ENCODE measurements around the gene FABP2. TPM values are rescaled to one million over a fixed set of nuclear protein-coding genes. Genes with fewer than 3 reads are reported as not detected.
"Not testable (repeated sequence)": the region's sequence is repeated elsewhere in the genome, so short reads cannot be mapped to it uniquely, and the experiment has no call there.

The FABP2 gene
- total RNA-seq, 1 experiment from 2014 or later: not detected

GRCh38 chr4:119363372-119363771, 41.4 kb upstream of the FABP2 start:
- intact Hi-C loops (cut with micrococcal nuclease); H3K27ac ChIP-seq (ENCODE audit: low read length); H3K27me3 ChIP-seq (ENCODE audit: low read length); CTCF ChIA-PET; H3K4me3 ChIP-seq (ENCODE audit: low read length); BruUV-seq (replicated peaks); H3K9ac ChIP-seq (ENCODE audit: low read length); H2AFZ ChIP-seq (ENCODE audit: low read length); H3K36me3 ChIP-seq (ENCODE audit: low read depth, low read length); H3K9me3 ChIP-seq (ENCODE audit: low read length); H3K79me2 ChIP-seq (ENCODE audit: low read length); H4K20me1 ChIP-seq (ENCODE audit: low read length); H3K9me2 ChIP-seq (replicated peaks; ENCODE audit: low read length); POLR2A ChIA-PET (ENCODE audit: unreplicated experiment); ATAC-seq; H3K4me1 ChIP-seq (ENCODE audit: insufficient read depth, low read length); DNase-seq; H3F3A ChIP-seq (ENCODE audit: low read length, unreplicated experiment); H3K4me2 ChIP-seq (ENCODE audit: low read length): not testable (repeated sequence)

- ATAC-seq; H4K20me1 ChIP-seq (ENCODE audit: low read length); H3K9ac ChIP-seq (ENCODE audit: low read length); DNase-seq; H3K79me2 ChIP-seq (ENCODE audit: low read length); H3K4me3 ChIP-seq (ENCODE audit: low read length); H2AFZ ChIP-seq (ENCODE audit: low read length); H3K9me3 ChIP-seq (ENCODE audit: low read length); H3K4me1 ChIP-seq (ENCODE audit: insufficient read depth, low read length); BruUV-seq (replicated peaks); H3K4me2 ChIP-seq (ENCODE audit: low read length); H3K9me2 ChIP-seq (replicated peaks; ENCODE audit: low read length); H3K27me3 ChIP-seq (ENCODE audit: low read length); POLR2A ChIA-PET (ENCODE audit: unreplicated experiment); H3F3A ChIP-seq (ENCODE audit: low read length, unreplicated experiment); intact Hi-C loops (cut with micrococcal nuclease); CTCF ChIA-PET; H3K27ac ChIP-seq (ENCODE audit: low read length); H3K36me3 ChIP-seq (ENCODE audit: low read depth, low read length): not testable (repeated sequence)
These were observed 40.5 kb upstream of the FABP2 start for GRCh38 chr4:119362413-119362812.

GRCh38 chr4:119359873-119360272, 37.9 kb upstream of the FABP2 start:
- POLR2A ChIA-PET (ENCODE audit: unreplicated experiment); H4K20me1 ChIP-seq (ENCODE audit: low read length); BruUV-seq (replicated peaks); CTCF ChIA-PET; H3K4me2 ChIP-seq (ENCODE audit: low read length); intact Hi-C loops (cut with micrococcal nuclease); H3K27ac ChIP-seq (ENCODE audit: low read length); H3K4me3 ChIP-seq (ENCODE audit: low read length); H3K79me2 ChIP-seq (ENCODE audit: low read length); H3F3A ChIP-seq (ENCODE audit: low read length, unreplicated experiment); H3K4me1 ChIP-seq (ENCODE audit: insufficient read depth, low read length); H2AFZ ChIP-seq (ENCODE audit: low read length); H3K9me3 ChIP-seq (ENCODE audit: low read length); H3K9ac ChIP-seq (ENCODE audit: low read length); DNase-seq; ATAC-seq; H3K36me3 ChIP-seq (ENCODE audit: low read depth, low read length); H3K9me2 ChIP-seq (replicated peaks; ENCODE audit: low read length); H3K27me3 ChIP-seq (ENCODE audit: low read length): not testable (repeated sequence)

- DNase-seq; H3K4me1 ChIP-seq (ENCODE audit: insufficient read depth, low read length); H3K4me2 ChIP-seq (ENCODE audit: low read length); H3K9ac ChIP-seq (ENCODE audit: low read length); H3F3A ChIP-seq (ENCODE audit: low read length, unreplicated experiment); H3K36me3 ChIP-seq (ENCODE audit: low read depth, low read length); intact Hi-C loops (cut with micrococcal nuclease); BruUV-seq (replicated peaks); CTCF ChIA-PET; H3K27ac ChIP-seq (ENCODE audit: low read length); POLR2A ChIA-PET (ENCODE audit: unreplicated experiment); H3K9me3 ChIP-seq (ENCODE audit: low read length); H3K4me3 ChIP-seq (ENCODE audit: low read length); H2AFZ ChIP-seq (ENCODE audit: low read length); H3K9me2 ChIP-seq (replicated peaks; ENCODE audit: low read length); H4K20me1 ChIP-seq (ENCODE audit: low read length); H3K79me2 ChIP-seq (ENCODE audit: low read length); H3K27me3 ChIP-seq (ENCODE audit: low read length); ATAC-seq: not testable (repeated sequence)
These were observed 34.9 kb upstream of the FABP2 start for GRCh38 chr4:119356796-119357195.

GRCh38 chr4:119356041-119356440, 34.1 kb upstream of the FABP2 start:
- ATAC-seq; H3K9me3 ChIP-seq (ENCODE audit: low read length); H3K4me1 ChIP-seq (ENCODE audit: insufficient read depth, low read length); H3K4me3 ChIP-seq (ENCODE audit: low read length); H3K9me2 ChIP-seq (replicated peaks; ENCODE audit: low read length); H3K4me2 ChIP-seq (ENCODE audit: low read length); H3K36me3 ChIP-seq (ENCODE audit: low read depth, low read length); H3K9ac ChIP-seq (ENCODE audit: low read length); BruUV-seq (replicated peaks); DNase-seq; H3F3A ChIP-seq (ENCODE audit: low read length, unreplicated experiment); H3K79me2 ChIP-seq (ENCODE audit: low read length); H4K20me1 ChIP-seq (ENCODE audit: low read length); POLR2A ChIA-PET (ENCODE audit: unreplicated experiment); H3K27ac ChIP-seq (ENCODE audit: low read length); CTCF ChIA-PET; intact Hi-C loops (cut with micrococcal nuclease); H2AFZ ChIP-seq (ENCODE audit: low read length); H3K27me3 ChIP-seq (ENCODE audit: low read length): not testable (repeated sequence)

GRCh38 chr4:119353364-119353763, 31.4 kb upstream of the FABP2 start:
- H3K27ac ChIP-seq (ENCODE audit: low read length); BruUV-seq (replicated peaks); H3K4me1 ChIP-seq (ENCODE audit: insufficient read depth, low read length); CTCF ChIA-PET; POLR2A ChIA-PET (ENCODE audit: unreplicated experiment); intact Hi-C loops (cut with micrococcal nuclease); H3F3A ChIP-seq (ENCODE audit: low read length, unreplicated experiment); H3K4me3 ChIP-seq (ENCODE audit: low read length); H3K36me3 ChIP-seq (ENCODE audit: low read depth, low read length); H3K9me2 ChIP-seq (replicated peaks; ENCODE audit: low read length); DNase-seq; H3K9me3 ChIP-seq (ENCODE audit: low read length); H4K20me1 ChIP-seq (ENCODE audit: low read length); H3K27me3 ChIP-seq (ENCODE audit: low read length); ATAC-seq; H2AFZ ChIP-seq (ENCODE audit: low read length); H3K4me2 ChIP-seq (ENCODE audit: low read length); H3K79me2 ChIP-seq (ENCODE audit: low read length); H3K9ac ChIP-seq (ENCODE audit: low read length): not testable (repeated sequence)

GRCh38 chr4:119348169-119348568, 26.2 kb upstream of the FABP2 start:
- DNase-seq; H3K9me3 ChIP-seq (ENCODE audit: low read length); intact Hi-C loops (cut with micrococcal nuclease); BruUV-seq (replicated peaks); H2AFZ ChIP-seq (ENCODE audit: low read length); H3K27me3 ChIP-seq (ENCODE audit: low read length); H3K4me1 ChIP-seq (ENCODE audit: insufficient read depth, low read length); H3K4me2 ChIP-seq (ENCODE audit: low read length); CTCF ChIA-PET; POLR2A ChIA-PET (ENCODE audit: unreplicated experiment); H3K9me2 ChIP-seq (replicated peaks; ENCODE audit: low read length); H4K20me1 ChIP-seq (ENCODE audit: low read length); H3F3A ChIP-seq (ENCODE audit: low read length, unreplicated experiment); H3K9ac ChIP-seq (ENCODE audit: low read length); H3K36me3 ChIP-seq (ENCODE audit: low read depth, low read length); H3K27ac ChIP-seq (ENCODE audit: low read length); H3K79me2 ChIP-seq (ENCODE audit: low read length); ATAC-seq; H3K4me3 ChIP-seq (ENCODE audit: low read length): not testable (repeated sequence)
